ENCODE measurements around the gene SRSF1. TPM values are rescaled to one million over a fixed set of nuclear protein-coding genes. Genes with fewer than 3 reads are reported as not detected.

The SRSF1 gene
- total RNA-seq, 2 donors from 2014 or later: 136 to 151 TPM

DNA sequence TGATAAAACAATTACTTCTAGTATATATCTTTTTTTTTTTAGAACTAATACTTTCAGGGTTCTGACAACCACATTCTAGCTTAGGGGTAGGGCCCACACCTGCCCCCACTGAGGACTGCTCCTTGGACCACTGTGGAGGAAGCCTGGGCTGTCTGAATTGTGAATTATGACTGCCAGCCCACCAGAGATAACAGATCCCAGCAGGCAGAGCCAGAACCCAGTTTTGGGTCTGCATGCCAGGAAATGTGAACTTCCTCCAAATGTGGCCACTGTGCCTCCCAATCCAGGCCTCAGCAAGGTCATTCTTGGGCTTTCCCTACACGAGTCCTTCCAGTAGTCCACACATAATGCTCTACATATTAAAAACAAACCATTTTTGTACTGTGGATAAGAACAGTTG lies 34.9 kb downstream of the SRSF1 start:
- peak overlapping the region; percentile 16 to 53 for H3K27ac ChIP-seq
- intact Hi-C loops (cut with DNase I): no loop called here
- H3K4me3 ChIP-seq: no peak overlapping the region
- no peak for TF ChIP-seq POLR2A (IDR thresholded peaks at IDR 0.05)
- TF ChIP-seq POLR2AphosphoS5 (IDR thresholded peaks at IDR 0.05): no peak
- H3K27me3 ChIP-seq (replicated peaks; ENCODE audit: insufficient read depth): no peaks in the 10 kb centered on the region
- DNase-seq (ENCODE audit: low spot score): no peak
- H3K36me3 ChIP-seq: peaks cover 3 to 5% of the 10 kb centered on the region in 2 donors
- H3K9me3 ChIP-seq: no peaks in the 10 kb centered on the region
- peaks cover 10% of the 10 kb centered on the region for H3K4me1 ChIP-seq (replicated peaks)
- WGBS: 59% methylated on average over 1 of the region's 1 CpG

DNA sequence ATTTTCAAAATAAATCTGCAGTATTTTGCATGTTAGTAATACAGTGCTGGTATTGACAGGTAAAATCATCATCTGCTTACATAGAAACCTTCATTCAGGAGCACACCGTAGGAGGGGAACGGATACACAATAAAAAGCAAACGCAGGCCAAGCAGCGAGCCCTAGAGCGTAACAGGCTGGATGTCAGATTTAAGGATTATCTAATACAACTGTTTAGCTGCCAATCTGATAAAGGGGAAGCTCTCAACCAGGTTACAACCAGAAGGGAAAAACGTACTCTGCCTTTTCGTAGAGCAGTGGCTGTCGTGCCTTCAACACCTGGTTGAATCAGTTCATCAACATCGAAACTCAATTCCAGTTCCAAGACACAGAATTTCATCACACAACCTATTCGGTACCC lies 35.5 kb downstream of the SRSF1 start:
- peaks cover 0 to 5% of the 10 kb centered on the region in 2 donors for H3K36me3 ChIP-seq
- peak; percentile 33 for TF ChIP-seq POLR2AphosphoS5 (IDR thresholded peaks at IDR 0.05)
- TF ChIP-seq, protein P1, sequence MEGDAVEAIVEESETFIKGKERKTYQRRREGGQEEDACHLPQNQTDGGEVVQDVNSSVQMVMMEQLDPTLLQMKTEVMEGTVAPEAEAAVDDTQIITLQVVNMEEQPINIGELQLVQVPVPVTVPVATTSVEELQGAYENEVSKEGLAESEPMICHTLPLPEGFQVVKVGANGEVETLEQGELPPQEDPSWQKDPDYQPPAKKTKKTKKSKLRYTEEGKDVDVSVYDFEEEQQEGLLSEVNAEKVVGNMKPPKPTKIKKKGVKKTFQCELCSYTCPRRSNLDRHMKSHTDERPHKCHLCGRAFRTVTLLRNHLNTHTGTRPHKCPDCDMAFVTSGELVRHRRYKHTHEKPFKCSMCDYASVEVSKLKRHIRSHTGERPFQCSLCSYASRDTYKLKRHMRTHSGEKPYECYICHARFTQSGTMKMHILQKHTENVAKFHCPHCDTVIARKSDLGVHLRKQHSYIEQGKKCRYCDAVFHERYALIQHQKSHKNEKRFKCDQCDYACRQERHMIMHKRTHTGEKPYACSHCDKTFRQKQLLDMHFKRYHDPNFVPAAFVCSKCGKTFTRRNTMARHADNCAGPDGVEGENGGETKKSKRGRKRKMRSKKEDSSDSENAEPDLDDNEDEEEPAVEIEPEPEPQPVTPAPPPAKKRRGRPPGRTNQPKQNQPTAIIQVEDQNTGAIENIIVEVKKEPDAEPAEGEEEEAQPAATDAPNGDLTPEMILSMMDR (IDR thresholded peaks at IDR 0.05): no peak
- DNase-seq (ENCODE audit: low spot score): no peak

DNA sequence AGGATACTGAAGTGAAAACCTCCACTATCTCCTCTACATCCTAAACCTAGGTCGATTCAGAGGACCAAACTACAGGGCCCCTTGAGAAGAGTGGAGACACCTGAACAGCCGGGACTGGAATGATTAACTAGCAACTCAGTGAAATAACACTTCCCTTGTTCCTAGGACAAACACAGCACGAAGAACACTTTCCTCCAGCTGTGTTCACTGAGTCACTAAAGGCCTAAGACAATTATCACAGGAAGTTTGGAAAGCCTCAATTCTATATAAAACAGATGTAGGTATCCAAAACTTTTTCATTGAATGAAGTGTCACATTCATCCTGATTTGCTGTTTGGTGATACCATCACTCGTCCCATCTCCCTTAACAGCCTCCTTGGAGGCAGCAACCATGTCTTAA lies 36.3 kb downstream of the SRSF1 start:
- intact Hi-C loops (cut with DNase I): no loop called here
- no peak overlapping the region for H3K27ac ChIP-seq
- peaks cover 0 to 1% of the 10 kb centered on the region in 2 donors for H3K36me3 ChIP-seq
- 56% methylated on average over 4 of the region's 4 CpGs for WGBS
- no peak overlapping the region for H3K4me3 ChIP-seq
- no peak for DNase-seq (ENCODE audit: low spot score)
- TF ChIP-seq, protein P1 (IDR thresholded peaks at IDR 0.05): no peak
- TF ChIP-seq POLR2AphosphoS5 (IDR thresholded peaks at IDR 0.05) (no peak), POLR2A (IDR thresholded peaks at IDR 0.05) (no peak)
- H3K27me3 ChIP-seq (replicated peaks; ENCODE audit: insufficient read depth): no peaks in the 10 kb centered on the region
- no peaks in the 10 kb centered on the region for H3K9me3 ChIP-seq
- H3K4me1 ChIP-seq (replicated peaks): peaks cover 6% of the 10 kb centered on the region

More for the DNA sequence above, 35.5 kb downstream of the SRSF1 start:
- Histone ChIP-seq H3K27ac (peak overlapping the region; percentile 16 to 53), H3K27me3 (replicated peaks; ENCODE audit: insufficient read depth) (no peaks in the 10 kb centered on the region), H3K4me3 (no peak overlapping the region), H3K9me3 (no peaks in the 10 kb centered on the region), H3K4me1 (replicated peaks) (peaks cover 10% of the 10 kb centered on the region)
- 20% methylated on average over 10 of the region's 10 CpGs for WGBS
- intact Hi-C loops (cut with DNase I): no loop called here

DNA sequence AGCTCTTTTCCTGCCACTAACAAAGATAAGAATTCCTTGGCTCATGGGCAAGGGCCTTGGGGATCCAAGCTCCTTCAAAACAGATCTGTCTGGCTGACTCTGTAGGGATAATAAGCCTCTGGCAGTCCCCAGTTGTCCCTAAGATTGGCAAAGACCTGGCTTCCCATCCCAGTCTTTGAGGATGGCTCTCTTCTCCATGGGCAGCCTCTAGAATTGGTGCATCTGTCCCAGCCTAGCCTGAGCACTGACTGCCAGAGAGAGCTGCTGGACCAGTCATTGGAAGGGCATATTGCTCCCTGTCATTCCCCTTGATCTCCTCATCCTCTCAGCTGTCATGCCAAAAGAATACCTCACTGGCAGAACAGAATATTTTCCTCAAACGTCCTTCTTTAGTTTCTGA lies 38.6 kb downstream of the SRSF1 start:
- H3K36me3 ChIP-seq: no peaks in the 10 kb centered on the region
- peaks cover 2% of the 10 kb centered on the region for H3K4me1 ChIP-seq (replicated peaks)
- 42% methylated on average over 1 of the region's 1 CpG for WGBS
- TF ChIP-seq, protein P1 (IDR thresholded peaks at IDR 0.05): no peak
- TF ChIP-seq POLR2A (IDR thresholded peaks at IDR 0.05) (no peak), POLR2AphosphoS5 (IDR thresholded peaks at IDR 0.05) (no peak)
- no peaks in the 10 kb centered on the region for H3K9me3 ChIP-seq
- no peak for DNase-seq (ENCODE audit: low spot score)
- no peak overlapping the region for H3K4me3 ChIP-seq
- intact Hi-C loops (cut with DNase I): no loop called here
- H3K27ac ChIP-seq: no peak overlapping the region
- no peaks in the 10 kb centered on the region for H3K27me3 ChIP-seq (replicated peaks; ENCODE audit: insufficient read depth)

DNA sequence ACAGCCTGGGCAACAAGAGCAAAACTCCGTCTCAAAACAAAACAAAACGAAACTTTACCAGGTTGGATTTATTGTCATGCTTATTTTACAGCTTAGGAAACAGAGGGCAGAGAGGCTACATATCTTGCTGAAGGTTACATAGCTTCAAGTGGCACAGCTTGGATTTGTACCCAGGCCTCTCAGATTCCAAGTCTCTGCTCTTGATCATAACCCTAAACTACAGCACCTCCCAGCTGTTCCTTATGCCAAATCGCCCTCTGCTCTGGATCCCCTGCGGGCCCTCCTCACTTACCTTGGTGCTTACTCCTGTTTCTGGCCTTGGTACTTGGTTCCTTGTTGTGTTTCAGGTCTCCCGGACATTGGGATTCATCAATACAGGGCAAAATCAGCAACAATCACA lies 40.2 kb downstream of the SRSF1 start:
- H3K27ac ChIP-seq: no peak overlapping the region
- no peaks in the 10 kb centered on the region for H3K27me3 ChIP-seq (replicated peaks; ENCODE audit: insufficient read depth)
- H3K9me3 ChIP-seq: no peaks in the 10 kb centered on the region
- no peak for DNase-seq (ENCODE audit: low spot score)
- no peak overlapping the region for H3K4me3 ChIP-seq
- WGBS: 93% methylated on average over 5 of the region's 5 CpGs
- intact Hi-C loops (cut with DNase I): no loop called here
- no peak for TF ChIP-seq POLR2AphosphoS5 (IDR thresholded peaks at IDR 0.05)
- TF ChIP-seq POLR2A (IDR thresholded peaks at IDR 0.05): no peak
- TF ChIP-seq, protein P1 (IDR thresholded peaks at IDR 0.05): no peak
- no peaks in the 10 kb centered on the region for H3K36me3 ChIP-seq
- peaks cover 2% of the 10 kb centered on the region for H3K4me1 ChIP-seq (replicated peaks)

Measured in prostate gland (tissue), 2 donors.